GM19099 (cell line): ENCODE results near the gene ZNF280D.

Source experiments
- POLR2A ChIP-seq: IDR thresholded peaks from 3 replicates; pipeline ENCODE4 v1.6.1; 2011; ENCODE audit warnings: low read depth; ENCODE audit not compliant: insufficient read length; ENCODE audit errors: extremely low read depth

Gene ZNF280D

DNA sequence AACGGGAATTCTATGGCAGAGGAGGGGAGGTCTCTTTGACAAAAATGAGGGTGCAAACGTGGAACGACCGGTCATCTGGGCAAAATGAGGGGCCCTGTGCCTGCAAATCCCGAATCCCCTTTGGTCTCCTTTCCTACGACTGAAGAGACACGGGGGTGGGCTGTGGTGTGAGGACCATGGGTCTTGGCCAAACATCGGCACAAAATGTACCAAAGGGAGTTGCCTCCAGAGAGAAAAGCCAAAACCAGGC is 498 bp downstream of the ZNF280D start:
- no peak for TF ChIP-seq POLR2A

DNA sequence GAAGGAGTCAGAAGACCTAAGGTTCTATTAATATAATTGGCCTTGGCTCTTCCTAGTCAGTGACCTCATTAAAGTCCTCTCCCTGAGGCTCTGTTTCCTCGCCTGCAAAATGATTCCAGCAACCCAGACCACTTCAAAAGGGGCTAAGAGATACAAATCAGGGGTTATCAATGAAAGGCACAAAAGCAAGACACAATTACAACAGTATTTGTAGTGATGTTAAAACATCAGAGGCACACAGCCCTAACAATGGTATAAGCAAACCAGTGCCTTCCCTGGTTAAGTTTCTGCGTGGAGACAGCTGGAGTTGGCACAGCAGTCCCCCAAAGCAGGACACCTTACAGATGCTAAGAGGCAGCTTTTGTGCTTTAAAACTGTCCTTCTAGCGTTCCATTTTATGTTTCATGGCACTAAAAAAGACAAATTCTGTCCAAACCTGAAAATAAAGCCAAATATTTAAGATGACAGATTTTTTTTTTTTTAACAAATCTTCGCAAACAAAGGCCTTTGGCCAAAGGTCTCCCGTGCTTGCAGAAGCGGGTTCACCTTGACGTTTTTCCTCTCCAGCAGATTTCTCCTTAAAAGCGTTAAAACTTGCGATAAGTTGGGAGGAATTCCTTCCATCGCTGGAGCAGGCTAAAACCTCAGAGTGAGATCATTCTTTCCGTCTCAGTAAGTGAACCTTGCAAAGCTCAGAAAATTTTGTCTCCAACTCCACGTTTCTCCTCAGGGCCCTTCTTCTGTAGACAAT is 999 bp downstream of the ZNF280D start:
- TF ChIP-seq POLR2A: no peak

DNA sequence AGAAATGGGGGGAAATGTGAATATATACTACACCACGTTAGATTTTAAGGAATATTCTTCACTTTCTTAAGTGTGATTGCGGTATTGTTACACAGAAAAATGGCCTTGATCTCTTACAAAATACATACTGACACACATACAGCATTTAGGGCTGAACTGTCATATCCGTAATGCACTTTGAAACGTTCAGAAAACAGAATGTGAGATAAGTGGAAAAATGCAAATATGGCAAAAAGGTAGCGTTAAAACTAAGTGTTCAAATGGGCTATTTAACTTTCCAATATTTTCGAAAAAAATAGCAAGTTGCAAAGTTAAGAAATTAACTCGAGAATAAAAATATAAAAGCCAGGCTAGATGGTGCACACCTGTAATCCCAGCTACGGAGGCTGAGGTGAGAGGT is 1.8 kb downstream of the ZNF280D start:
- no peak for TF ChIP-seq POLR2A

DNA sequence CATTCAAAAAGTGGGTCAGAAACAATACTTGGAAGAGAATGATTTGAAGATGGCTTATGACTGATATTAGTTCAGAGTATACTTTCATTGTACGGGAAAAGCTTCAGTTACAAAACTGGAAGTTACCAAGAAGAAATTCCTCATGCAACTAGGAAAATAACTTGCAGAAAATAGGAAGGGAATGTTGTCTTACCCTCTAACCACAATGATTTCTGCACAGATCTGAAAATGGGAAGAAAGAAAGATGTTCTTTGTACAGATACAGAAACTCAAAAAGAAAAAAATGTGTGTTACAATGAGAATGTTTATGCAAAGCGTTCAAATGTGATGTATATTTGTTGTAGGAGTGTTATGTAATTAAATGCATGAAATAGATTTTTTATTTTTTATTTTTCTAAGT is 3.7 kb downstream of the ZNF280D start:
- TF ChIP-seq POLR2A: no peak

DNA sequence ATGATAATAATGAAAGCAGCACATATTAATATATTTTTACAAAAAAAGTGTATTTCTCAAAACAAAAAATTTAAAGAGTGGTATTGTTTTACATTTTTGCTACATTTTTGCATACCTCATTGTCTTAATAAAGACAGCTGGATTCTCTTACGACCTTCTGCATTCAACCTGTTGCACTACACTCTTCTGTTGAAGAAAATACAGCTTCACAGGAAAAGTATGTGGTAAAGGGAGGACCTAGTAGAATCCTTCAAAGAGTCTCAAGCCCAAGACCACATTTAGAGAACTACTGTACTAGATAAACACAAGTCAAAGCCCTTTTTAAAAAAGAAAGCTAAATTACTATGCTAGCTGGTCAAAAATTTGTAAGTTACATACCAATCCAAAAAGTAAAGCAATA is 7.9 kb downstream of the ZNF280D start:
- no peak for TF ChIP-seq POLR2A

DNA sequence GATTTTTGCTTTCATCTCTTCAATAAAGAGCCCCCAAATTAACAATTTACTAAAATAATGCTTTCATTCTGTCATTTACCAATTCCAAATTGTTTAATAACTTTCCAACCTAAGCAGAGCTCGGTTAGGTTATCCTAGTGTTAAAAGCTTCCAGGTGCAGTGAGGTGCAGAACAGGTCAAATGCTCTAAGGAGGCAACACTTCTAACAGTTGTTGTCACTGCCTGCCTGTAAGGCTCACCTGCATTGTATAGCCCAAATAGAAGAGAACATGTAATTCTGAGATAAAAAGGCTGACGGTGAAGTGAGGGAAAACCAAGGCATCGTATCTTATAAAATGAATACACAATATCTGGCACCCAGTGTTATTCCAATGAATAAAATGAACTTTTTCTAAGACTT is 9.1 kb downstream of the ZNF280D start:
- no peak for TF ChIP-seq POLR2A

DNA sequence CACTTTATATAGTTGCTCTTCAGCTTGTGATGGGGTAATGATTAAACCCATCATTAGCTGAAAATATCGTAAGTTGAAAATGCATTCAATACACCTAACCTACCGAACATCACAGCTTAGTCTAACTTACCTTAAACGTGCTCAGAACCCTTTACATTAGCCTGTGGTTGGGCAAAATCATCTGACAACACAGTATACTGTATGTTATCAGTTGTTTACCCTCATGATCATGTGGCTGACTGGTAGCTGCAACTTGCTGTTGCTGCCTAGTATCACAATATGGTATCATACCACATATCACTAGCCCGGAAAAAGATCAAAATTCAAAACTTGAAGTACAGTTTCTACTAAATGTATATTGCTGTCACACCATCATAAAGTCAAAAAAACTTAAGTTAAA is 9.5 kb downstream of the ZNF280D start:
- no peak for TF ChIP-seq POLR2A

DNA sequence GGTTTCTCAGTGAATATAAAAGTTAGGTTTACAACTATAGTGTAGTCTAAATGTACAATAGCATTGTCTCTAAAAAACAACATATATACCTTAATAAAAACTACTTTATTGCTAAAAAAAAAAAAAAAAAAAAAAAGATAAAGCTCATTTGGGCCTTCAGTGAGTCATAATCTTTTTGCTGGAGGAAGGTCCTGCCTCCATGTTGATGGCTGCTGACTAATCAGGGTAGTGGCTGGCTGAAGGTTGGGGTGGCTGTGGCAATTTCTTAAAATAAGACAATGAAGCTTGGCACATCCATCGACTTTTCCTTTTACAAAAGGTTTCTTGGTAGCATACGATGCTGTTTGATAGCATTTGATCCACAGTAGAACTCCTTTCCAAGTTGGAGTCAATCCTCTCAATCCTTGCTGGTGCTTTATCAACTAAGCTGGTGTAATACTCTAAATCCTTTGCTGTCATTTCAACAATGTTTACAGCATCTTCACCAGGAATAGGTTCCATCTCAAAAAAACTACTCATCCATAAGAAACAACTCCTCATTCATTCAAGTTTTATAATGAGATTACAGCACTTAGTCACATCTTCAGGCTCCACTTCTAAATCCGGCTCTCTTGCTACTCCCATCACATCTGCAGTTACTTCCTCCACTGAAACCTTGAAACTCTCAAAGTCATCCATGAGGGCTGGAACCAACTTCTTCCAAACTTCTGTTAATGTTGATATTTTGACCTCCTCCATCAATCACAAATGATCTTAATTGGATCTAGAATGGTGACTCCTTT is 13.3 kb downstream of the ZNF280D start:
- no peak for TF ChIP-seq POLR2A

DNA sequence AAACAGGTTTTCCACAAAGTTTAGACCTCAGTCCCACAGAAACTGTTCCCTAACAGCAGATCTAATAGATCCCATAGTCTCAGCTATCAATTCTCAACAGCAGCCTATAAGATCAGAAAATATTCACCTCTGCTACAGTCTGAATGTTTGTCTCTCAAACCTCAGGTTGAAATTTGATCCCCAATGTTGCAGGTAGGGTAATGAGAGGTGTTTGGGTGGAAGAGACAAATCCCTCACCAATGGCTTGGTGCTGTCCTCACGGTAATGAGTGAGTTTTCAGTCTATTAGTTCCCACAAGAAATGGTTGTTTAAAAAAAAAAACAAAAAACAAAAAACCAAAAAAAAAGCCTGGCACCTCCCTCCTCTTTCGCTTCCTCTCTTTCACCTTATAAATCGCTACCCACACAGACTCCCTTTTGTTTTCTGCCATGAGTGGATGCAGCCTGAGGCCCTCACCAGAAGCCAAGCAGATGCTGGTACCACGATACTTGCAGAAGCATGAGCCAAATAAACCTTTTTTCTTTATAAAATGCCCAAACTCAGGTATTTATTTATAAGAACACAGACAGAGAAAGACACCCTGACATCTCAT is 14.2 kb downstream of the ZNF280D start:
- no peak for TF ChIP-seq POLR2A

DNA sequence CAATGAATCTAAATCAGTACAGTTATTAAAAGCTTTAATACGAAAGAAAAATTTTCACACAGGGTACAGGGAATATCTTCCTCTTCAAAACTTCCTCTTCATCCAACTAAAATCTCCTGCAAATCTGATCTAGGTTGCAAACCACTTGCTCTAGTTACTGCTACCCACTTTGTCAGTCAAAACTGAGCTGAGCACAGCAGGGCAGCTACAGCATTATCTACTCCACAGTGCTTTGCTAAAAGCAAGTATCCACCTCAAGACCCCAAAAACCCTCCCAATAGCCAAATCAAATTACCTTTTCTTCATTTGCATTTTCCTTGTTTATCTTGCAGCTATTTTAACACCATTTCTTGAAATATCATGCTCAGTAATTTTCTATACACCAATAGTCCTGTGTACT is 14.7 kb downstream of the ZNF280D start:
- no peak for TF ChIP-seq POLR2A

DNA sequence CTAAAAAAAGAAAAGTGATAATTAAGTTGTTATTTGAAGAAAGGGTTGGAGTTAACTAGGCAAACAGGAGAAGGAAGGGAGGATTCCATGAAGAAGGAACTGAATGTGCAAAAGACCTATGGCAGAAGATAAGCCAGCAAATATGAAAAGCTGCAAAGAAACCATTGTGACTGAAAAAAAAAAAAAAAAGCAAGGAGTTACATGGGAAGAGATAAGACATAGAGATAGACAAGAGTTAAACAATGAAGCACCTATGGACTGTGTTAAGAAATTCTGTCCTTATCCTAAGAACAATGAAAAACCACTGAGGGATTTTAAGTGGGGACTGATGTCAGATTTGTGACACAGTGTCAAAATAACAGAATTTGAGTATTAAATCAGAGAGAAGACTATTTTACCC is 17.0 kb downstream of the ZNF280D start:
- TF ChIP-seq POLR2A: no peak

DNA sequence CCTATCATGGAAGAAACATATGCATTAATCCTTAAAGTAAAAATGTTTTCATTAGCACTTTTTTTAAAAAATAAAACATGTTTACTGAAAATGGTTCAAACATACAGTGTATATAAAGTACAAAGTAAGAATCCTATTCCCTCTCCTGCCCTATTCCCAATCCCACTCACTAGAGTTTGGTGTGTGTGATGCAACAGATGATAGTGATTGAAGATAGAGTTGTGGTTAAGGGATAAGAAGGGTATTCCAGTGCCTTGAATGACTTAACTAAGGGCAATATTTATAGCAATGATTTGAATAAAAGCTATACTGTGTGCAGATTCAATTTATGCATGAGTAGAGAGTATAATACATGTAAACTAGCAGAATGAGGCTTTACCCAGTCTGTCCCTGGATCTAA is 18.1 kb downstream of the ZNF280D start:
- TF ChIP-seq POLR2A: no peak

DNA sequence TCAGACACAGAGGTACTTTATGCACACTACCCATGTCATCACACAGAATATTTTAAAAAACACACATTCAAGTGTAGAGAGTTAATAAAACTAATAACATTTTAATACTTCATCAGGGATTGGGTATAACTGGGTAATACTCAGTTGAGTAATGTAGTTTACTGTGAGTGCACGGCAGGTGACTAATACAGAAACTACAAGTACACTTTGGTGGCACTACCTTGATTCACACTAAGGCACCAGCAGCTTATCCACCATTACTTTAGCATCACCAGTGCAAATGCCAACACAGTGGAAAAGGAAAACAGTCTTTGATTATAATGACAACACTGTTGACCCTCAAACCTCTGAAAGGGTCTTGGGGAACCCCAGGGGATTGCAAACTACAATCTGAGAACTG is 33.6 kb downstream of the ZNF280D start:
- no peak for TF ChIP-seq POLR2A

DNA sequence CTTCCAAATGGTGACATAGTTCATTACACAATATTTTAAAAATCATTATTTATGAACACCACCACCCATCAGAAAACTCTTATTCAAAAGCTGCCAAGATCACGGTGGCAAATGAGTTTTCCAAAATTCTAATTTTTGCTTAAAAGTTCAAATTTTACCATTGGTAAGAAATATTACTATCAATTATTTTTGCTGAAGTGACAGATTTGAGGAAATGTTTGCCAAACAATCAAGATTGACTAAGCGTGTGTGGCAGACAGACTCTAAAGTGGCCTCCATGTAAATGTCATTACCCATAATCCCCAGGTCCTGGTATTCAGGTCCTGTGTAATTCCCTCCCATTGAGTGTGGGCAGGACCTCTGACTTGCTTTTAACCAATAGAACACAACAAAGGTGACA is 35.0 kb downstream of the ZNF280D start:
- no peak for TF ChIP-seq POLR2A

DNA sequence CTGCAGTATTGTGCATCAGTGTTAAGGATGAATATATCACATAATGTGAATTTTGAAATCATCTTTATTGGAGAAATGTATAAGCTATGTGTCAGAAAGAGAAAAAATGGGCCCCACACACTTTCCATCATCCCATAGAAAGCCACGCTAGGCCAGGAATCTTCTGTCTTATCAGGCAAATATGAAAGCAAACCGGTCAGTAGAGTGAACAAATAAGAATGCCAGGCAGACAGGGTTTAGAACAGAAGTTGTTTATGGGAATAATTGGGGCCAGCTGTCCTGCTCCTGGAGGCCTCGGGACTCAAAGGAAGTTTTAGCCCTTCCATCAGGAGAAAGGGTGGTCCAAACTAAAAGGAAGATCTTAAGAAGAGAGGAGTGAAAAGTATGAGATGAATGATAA is 39.5 kb downstream of the ZNF280D start:
- no peak for TF ChIP-seq POLR2A

DNA sequence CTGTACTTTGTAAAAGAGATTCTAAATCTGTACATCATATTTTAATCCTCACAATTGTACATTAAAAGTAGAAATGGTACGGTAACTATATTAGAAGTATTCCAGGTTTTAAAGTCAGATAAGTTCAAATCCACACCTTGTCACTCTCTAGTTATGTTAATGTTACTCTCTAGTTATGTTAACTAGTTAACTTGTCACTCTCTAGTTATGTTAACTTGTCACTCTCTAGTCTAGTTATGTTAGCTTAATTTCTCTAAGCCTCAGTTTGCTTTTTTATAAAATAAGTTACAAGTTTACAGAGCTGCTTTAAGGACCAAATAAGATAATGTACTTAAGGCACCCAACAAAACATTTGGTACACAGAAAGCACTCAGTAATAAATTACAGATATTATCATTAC is 42.6 kb downstream of the ZNF280D start:
- no peak for TF ChIP-seq POLR2A

DNA sequence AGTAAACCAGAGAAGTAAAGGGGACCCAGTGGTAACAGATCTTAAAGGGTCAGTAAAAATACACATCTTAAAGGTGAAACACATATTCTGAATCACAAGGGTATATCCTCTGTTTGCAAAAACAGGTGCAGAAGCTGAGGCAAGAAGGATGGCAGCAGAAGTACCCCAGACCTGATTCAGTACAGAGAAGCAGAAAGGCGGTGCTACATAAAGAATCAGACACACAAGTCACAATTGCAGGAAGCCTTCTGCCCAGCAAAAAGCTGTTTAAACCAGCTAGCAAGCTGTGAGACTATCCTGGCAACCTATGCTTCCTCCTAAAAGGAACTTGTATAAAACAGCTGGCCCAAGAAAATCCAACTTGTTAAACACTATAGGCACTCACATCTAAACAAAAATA is 49.4 kb downstream of the ZNF280D start:
- no peak for TF ChIP-seq POLR2A

DNA sequence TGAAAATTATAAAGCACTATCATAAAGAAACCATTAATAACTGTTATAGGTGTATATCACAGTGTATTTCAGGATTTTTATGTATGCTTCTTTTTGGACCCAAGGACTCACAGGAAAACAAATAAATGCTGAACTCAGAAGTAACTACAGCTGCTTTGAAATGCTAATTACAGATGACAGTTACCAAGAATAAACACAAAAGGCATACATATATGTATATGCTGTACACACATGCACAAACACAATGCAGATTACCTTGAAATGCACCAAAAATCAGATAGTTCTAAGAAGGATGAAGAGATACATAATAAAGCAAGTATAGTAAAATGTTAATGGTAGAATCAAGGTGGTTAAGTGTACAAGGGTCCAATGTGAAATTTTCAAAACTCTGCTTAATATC is 52.2 kb downstream of the ZNF280D start:
- TF ChIP-seq POLR2A: no peak
